Upper lobe of left lung (tissue), 6 donors: Measurements from ENCODE around the gene ADGRL3. TPM values are rescaled to one million over a fixed set of nuclear protein-coding genes. Genes with fewer than 3 reads are reported as not detected.

Source experiments
- ATAC-seq, 2 donors: fragments of 200-7000 bp; cut with Tn5 transposase; one replicate each; pipeline ENCODE4 v1.9.1; 2022; ENCODE audit warnings: mild to moderate bottlenecking in 2 of 2, moderate library complexity in 2 of 2; ENCODE audit not compliant: low FRiP score in 2 of 2
- DNase-seq, 2 donors: peaks; one replicate each; pipeline ENCODE4 v3.0.0-alpha.2; 2019 to 2020
- H3K27ac ChIP-seq, 4 donors: fragments of 200-600 bp; sonication (generic); one replicate each; pipeline ENCODE4 v1.5.1; 2016 to 2019
- H3K27me3 ChIP-seq, 4 donors: fragments of 200-600 bp; sonication (generic); one replicate each; pipeline ENCODE4 v1.5.1; 2017 to 2019
- H3K36me3 ChIP-seq, 4 donors: fragments of 200-600 bp; sonication (generic); one replicate each; pipeline ENCODE4 v1.5.1; 2016 to 2019
- H3K4me1 ChIP-seq, 4 donors: fragments of 200-600 bp; sonication (generic); one replicate each; pipeline ENCODE4 v1.5.1; 2018 to 2019
- H3K4me3 ChIP-seq, 4 donors: fragments of 200-600 bp; sonication (generic); one replicate each; pipeline ENCODE4 v1.5.1; 2017 to 2019; ENCODE audit warnings: mild to moderate bottlenecking in 2 of 4, moderate library complexity in 1 of 4
- H3K9me3 ChIP-seq, 4 donors: fragments of 200-600 bp; sonication (generic); one replicate each; pipeline ENCODE4 v1.5.1; 2018 to 2019
- EP300 ChIP-seq, 4 donors: sonication (generic); formaldehyde crosslinking; IDR thresholded peaks; one replicate each; pipeline ENCODE4 v1.5.1; 2017; ENCODE audit warnings: antibody characterized with exemption in 4 of 4, control low read depth in 2 of 4
- POLR2A ChIP-seq, 4 donors: fragments of 450-650 bp; IDR thresholded peaks; one replicate each; pipeline ENCODE4 v1.5.1; 2016 to 2017; ENCODE audit warnings: antibody characterized with exemption in 4 of 4, mild to moderate bottlenecking in 2 of 4
- POLR2AphosphoS5 ChIP-seq, 2 donors: sonication (generic); formaldehyde crosslinking; IDR thresholded peaks; one replicate each; pipeline ENCODE4 v1.5.1; 2017; ENCODE audit warnings: antibody characterized with exemption in 2 of 2
- WGBS, 2 donors: methylation state at CpG; one replicate each; pipeline ENCODE4 v1.1.5; 2017 to 2018; 5-methylcytosine and 5-hydroxymethylcytosine counted together
- total RNA-seq, 6 donors: library from RNA; depleted of rRNA in 4 of 6; stranded (reverse); fragments of >200 nt in 4 of 6; gene quantifications; one replicate each; pipeline versions ENCODE4 v1.1.0 to v1.2.1, GENCODE V29; 2016 to 2021
- TF ChIP-seq, protein P1 (sequence below), 6 experiments: fragments of 450-650 bp in 4 of 6; fragments of 200-600 bp in 2 of 6; sonication (generic) in 2 of 6; IDR thresholded peaks; one replicate each; pipeline ENCODE4 v1.5.1; 2016 to 2019; ENCODE audit warnings: antibody characterized with exemption in 6 of 6
- donor health status: DM: no; HTN: no; CAD: no; lungs with moderate emphysema.
- donor health status: DM: no; HTN: yes; CAD: no; lungs with severe emphysema.

The ADGRL3 gene
- total RNA-seq, 6 donors from 2014 or later = 1.0 to 8.5 (median 2.9) TPM

DNA sequence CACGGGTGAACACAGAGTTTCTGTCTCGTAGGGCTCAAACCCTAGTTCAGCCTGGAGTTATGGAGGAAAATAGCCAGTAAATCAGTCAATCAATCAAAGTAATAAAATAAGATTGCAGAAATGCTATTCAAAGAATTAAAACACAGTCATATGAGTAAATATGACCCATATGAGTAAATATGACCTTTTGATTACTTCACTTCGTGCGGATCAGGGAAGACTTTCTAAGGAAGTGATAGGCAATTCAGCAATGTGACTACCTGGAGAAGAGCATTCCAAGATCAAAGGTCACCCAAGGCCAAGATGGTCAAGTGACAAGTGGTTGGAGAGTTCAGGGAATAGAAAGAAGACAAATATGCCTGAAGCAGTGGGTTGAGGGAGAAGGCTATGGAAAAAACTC lies 722.6 kb downstream of the ADGRL3 start:
- no peak for TF ChIP-seq POLR2AphosphoS5 (IDR thresholded peaks at IDR 0.05)
- peaks cover 0 to 4% (median 0%) of the 10 kb centered on the region in 4 donors for H3K4me1 ChIP-seq
- H3K4me3 ChIP-seq = no peak overlapping the region
- DNase-seq = no peak
- no peak for ATAC-seq
- no peak overlapping the region for H3K27ac ChIP-seq
- no peaks in the 10 kb centered on the region for H3K36me3 ChIP-seq
- WGBS, 2 donors = 66 to 74% methylated on average over 4 of the region's 4 CpGs
- no peaks in the 10 kb centered on the region for H3K27me3 ChIP-seq
- H3K9me3 ChIP-seq = no peaks in the 10 kb centered on the region

DNA sequence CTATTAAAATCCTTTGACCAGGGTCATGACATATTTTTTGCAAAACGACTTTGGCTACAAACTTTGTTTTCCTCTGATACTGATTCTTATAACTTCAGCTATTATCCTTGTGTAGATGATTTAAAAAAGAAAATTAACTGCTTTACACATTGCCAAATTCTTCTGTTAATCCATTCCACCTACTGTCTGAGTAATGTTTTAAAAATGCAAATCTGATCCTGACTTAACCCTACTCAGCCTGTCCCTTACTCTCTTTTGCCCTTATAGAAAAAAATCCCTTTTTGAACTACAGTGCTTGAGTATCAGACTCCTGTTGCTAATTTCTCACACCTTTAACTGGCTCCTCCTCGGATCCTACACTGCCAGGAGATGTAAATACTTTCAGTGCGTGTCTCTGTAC lies 723.1 kb downstream of the ADGRL3 start:
- no peak for DNase-seq
- H3K36me3 ChIP-seq = no peaks in the 10 kb centered on the region
- TF ChIP-seq POLR2AphosphoS5 (IDR thresholded peaks at IDR 0.05) (no peak), EP300 (IDR thresholded peaks at IDR 0.05) (no peak), POLR2A (IDR thresholded peaks at IDR 0.05) (no peak)
- TF ChIP-seq, protein P1, sequence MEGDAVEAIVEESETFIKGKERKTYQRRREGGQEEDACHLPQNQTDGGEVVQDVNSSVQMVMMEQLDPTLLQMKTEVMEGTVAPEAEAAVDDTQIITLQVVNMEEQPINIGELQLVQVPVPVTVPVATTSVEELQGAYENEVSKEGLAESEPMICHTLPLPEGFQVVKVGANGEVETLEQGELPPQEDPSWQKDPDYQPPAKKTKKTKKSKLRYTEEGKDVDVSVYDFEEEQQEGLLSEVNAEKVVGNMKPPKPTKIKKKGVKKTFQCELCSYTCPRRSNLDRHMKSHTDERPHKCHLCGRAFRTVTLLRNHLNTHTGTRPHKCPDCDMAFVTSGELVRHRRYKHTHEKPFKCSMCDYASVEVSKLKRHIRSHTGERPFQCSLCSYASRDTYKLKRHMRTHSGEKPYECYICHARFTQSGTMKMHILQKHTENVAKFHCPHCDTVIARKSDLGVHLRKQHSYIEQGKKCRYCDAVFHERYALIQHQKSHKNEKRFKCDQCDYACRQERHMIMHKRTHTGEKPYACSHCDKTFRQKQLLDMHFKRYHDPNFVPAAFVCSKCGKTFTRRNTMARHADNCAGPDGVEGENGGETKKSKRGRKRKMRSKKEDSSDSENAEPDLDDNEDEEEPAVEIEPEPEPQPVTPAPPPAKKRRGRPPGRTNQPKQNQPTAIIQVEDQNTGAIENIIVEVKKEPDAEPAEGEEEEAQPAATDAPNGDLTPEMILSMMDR (IDR thresholded peaks at IDR 0.05) = no peak
- H3K27ac ChIP-seq = no peak overlapping the region
- WGBS, 2 donors = 47 to 51% methylated on average over 3 of the region's 3 CpGs
- H3K4me1 ChIP-seq = peaks cover 0 to 4% (median 0%) of the 10 kb centered on the region in 4 donors
- H3K27me3 ChIP-seq = no peaks in the 10 kb centered on the region
- no peak for ATAC-seq
- no peaks in the 10 kb centered on the region for H3K9me3 ChIP-seq
- no peak overlapping the region for H3K4me3 ChIP-seq

DNA sequence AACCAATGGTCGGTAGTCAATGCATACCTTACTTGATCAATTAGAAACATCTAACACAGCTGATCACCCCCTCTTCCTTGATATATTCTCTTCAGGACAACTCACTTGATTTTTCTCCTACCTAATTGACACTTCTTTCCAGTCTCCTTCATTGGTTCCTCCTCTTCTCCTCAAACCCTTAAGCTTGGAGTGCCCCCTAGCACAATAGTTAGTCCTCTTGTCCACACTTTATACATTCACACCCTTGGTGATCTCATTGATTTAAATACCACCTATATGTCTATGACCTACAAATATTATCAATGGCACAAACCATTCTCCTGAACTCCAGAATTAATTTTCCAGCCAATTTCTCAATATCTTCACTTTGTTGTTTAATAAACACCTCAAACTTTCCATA lies 724.0 kb downstream of the ADGRL3 start:
- no peaks in the 10 kb centered on the region for H3K36me3 ChIP-seq
- H3K4me3 ChIP-seq = no peak overlapping the region
- no peaks in the 10 kb centered on the region for H3K27me3 ChIP-seq
- DNase-seq (no peak), ATAC-seq (no peak)
- TF ChIP-seq, protein P1 (IDR thresholded peaks at IDR 0.05) = no peak
- TF ChIP-seq POLR2A (IDR thresholded peaks at IDR 0.05) = no peak
- no peak for TF ChIP-seq EP300 (IDR thresholded peaks at IDR 0.05)
- TF ChIP-seq POLR2AphosphoS5 (IDR thresholded peaks at IDR 0.05) = no peak
- WGBS, 2 donors = 72 to 76% methylated on average over 1 of the region's 1 CpG
- H3K9me3 ChIP-seq = no peaks in the 10 kb centered on the region
- peaks cover 0 to 4% (median 0%) of the 10 kb centered on the region in 4 donors for H3K4me1 ChIP-seq
- H3K27ac ChIP-seq = no peak overlapping the region

DNA sequence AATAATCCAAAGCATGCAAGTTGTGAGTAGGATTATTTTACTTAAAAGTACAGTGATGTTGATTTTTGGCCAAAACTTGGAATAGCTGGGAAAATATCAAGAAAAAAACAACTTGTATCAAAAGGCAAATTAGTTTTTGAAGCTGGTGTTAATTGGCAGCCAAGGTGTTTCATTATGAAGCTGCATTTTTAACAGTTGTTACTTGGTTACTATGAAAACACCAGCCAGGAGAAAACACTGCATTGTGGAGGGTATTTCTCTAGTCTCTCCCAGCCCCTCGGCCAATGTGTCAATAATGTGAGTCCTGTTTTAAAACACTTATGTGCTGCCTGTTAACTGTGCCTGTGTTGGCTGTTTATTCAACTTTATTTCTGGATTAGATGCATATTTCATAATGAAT lies 733.4 kb downstream of the ADGRL3 start:
- Histone ChIP-seq H3K27me3 (no peaks in the 10 kb centered on the region), H3K4me3 (no peak overlapping the region), H3K36me3 (no peaks in the 10 kb centered on the region), H3K27ac (no peak overlapping the region), H3K4me1 (no peaks in the 10 kb centered on the region), H3K9me3 (no peaks in the 10 kb centered on the region)
- no peak for DNase-seq
- ATAC-seq = no peak
- WGBS, 2 donors = 50% methylated on average over 1 of the region's 1 CpG
- TF ChIP-seq, protein P1 (IDR thresholded peaks at IDR 0.05) = no peak
- TF ChIP-seq EP300 (IDR thresholded peaks at IDR 0.05) = no peak
- no peak for TF ChIP-seq POLR2AphosphoS5 (IDR thresholded peaks at IDR 0.05)
- TF ChIP-seq POLR2A (IDR thresholded peaks at IDR 0.05) = no peak

DNA sequence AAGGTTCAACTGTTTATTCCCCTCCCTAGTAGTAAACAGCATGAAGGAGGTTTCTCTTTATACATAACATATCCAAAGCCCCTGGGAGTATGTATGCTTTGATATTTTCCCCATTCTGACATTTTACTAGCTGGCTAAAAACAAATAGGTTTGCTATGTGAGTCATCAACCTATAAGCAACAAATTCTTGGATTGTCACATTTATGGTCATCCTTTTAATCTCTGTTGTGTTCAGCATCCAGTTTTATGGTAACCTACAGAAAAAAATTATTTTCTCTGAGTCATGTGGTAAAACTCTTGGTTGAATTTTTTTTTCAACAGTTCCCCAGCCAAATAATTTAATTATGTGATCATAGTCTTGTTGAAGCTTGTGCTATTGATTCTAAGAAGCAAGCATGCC lies 734.1 kb downstream of the ADGRL3 start:
- no peak for ATAC-seq
- no peak overlapping the region for H3K4me3 ChIP-seq
- H3K27me3 ChIP-seq = no peaks in the 10 kb centered on the region
- TF ChIP-seq POLR2A (IDR thresholded peaks at IDR 0.05) (no peak), EP300 (IDR thresholded peaks at IDR 0.05) (no peak)
- no peaks in the 10 kb centered on the region for H3K9me3 ChIP-seq
- H3K27ac ChIP-seq = no peak overlapping the region
- H3K36me3 ChIP-seq = no peaks in the 10 kb centered on the region
- DNase-seq = no peak
- no peaks in the 10 kb centered on the region for H3K4me1 ChIP-seq

DNA sequence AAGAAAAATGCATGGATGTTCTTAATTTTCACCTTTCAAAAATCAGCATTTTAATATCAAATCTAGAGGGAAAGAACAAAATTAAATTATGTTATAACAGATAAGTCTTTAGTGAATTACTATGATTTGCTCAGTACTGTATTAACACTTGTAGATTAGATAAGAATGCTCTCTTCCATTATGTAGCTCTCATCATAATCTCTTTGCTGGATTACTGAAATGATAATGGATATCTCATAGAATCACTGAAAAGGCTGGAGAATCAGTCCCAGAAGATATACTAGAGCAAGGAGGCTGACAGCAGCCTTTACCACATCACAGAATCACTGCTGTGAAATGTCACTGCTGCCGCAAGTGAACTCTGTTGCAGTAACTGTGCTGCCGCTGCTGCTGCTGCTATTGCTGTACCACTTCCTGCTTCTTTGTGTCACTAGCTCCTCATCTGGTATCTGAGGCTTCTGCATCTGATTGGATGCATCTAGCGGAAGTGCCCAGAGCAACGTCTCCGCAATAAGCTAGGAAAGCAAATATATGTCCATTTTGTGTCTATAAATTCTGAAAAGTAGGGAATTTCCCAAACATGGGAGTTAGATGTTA lies 738.2 kb downstream of the ADGRL3 start:
- TF ChIP-seq POLR2AphosphoS5 (IDR thresholded peaks at IDR 0.05) (no peak), EP300 (IDR thresholded peaks at IDR 0.05) (no peak), POLR2A (IDR thresholded peaks at IDR 0.05) (no peak)
- TF ChIP-seq, protein P1 (IDR thresholded peaks at IDR 0.05) = no peak
- DNase-seq (no peak), ATAC-seq (no peak)
- 93 to 94% methylated on average over 4 to 5 of the region's 5 CpGs for WGBS, 2 donors
- H3K27ac ChIP-seq = no peak overlapping the region
- H3K27me3 ChIP-seq = no peaks in the 10 kb centered on the region
- H3K4me3 ChIP-seq = no peak overlapping the region
- H3K36me3 ChIP-seq = no peaks in the 10 kb centered on the region
- no peaks in the 10 kb centered on the region for H3K9me3 ChIP-seq
- H3K4me1 ChIP-seq = no peaks in the 10 kb centered on the region
